HG03039 (cell line): Measurements from ENCODE around the gene DPCD.
A peak's percentile ranks its signal among the peaks of the same experiment; 100 is the strongest.

ENCODE experiments used
- ATAC-seq: cut with Tn5 transposase; IDR thresholded peaks from one replicate; pipeline ENCODE4 v1.9.1; 2021; ENCODE audit warnings: mild to moderate bottlenecking, moderate library complexity; ENCODE audit not compliant: unreplicated experiment

Gene DPCD

GRCh38 chr10:101567165-101568006 is 20.7 kb upstream of the DPCD start:
- no peak for ATAC-seq

GRCh38 chr10:101568054-101568745 is 19.9 kb upstream of the DPCD start:
- ATAC-seq = no peak

- no peak for ATAC-seq
These were observed 18.8 kb upstream of the DPCD start for GRCh38 chr10:101569323-101569621.

- peak; percentile 63 for ATAC-seq
These were observed 18.3 kb upstream of the DPCD start for GRCh38 chr10:101569622-101570427.

DNA sequence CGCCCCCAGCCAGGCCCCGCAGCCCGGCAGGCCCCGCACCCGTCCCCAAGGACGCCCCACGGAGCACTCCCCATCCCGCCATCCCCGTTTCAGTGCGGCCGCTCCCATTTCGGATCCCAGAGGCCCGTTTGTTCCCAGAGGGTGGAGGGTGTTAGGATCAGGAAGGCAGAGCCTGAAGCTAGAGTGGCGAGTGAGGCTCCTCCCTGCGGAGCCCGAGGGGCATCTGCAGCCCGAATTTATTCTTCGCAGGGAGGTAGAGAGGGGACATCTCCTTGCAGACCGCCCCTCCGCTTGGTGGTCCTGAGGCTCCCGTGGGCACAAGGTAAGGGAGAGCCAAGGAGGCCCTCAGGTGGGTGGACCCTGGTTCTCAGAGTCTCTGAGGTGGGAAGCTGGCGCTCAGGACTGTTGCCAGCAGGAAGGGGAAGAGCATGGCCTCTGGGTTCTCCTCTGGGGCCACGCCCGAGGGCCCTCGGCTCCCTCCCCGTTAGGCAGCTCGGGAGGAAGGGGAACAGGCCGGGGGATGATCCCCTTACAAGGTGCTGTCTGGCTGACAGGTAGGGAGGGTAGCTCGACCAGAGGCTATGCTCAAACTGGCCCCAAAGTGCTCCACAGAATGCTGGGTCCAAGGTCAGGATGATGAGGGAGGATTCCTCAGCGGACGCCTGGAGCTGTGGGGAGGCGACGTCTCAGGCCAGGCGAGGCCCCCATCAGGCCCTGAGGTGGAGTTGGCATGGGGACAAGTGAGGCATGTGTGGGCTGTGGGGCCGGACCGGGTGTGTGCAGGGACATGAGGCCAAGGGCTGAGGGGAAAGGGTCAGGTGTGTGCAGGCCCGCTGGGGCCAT is 17.5 kb upstream of the DPCD start:
- ATAC-seq = peak; percentile 7

GRCh38 chr10:101571271-101571925 is 16.7 kb upstream of the DPCD start:
- no peak for ATAC-seq

DNA sequence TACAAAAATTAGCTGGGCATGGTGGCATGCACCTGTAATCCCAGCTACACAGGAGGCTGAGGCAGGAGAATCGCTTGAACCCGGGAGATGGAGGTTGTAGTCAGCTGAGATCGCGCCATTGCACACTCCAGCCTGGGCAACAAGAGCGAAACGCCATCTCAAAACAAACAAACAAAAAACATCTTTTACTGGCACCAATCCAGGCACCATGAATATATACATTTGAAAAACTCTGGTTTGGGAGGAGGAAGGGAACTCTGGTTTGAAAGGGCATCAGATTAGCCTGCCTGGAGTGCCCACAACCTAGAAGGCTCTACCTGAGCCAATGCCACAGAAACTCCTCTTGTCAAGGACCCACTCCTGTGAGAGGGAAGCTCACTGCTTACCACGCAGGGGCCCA is 16.0 kb upstream of the DPCD start:
- no peak for ATAC-seq

DNA sequence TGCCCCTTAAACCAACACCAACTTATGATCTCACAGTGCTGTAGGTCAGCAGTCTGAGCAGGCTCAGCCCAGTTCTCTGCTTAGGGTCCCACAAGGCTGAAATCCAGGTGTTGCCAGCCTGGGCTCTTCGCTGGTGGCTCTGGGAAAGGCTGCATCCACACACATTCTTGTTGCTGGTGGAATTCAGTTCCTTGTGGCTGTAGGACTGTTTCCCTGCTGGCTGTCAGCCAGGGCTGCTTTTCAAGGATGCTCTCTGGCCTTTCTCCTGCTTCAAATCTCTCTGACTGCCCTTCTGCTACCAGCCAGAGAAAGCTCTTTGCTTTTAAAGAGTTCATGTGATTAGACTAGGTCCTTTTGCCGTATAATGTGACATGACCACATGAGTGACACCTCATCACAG is 15.3 kb upstream of the DPCD start:
- ATAC-seq = no peak

GRCh38 chr10:101573885-101574753 is 14.0 kb upstream of the DPCD start:
- ATAC-seq = no peak

GRCh38 chr10:101575091-101575490 is 13.0 kb upstream of the DPCD start:
- ATAC-seq = no peak

GRCh38 chr10:101575580-101576210 is 12.4 kb upstream of the DPCD start:
- ATAC-seq = no peak

DNA sequence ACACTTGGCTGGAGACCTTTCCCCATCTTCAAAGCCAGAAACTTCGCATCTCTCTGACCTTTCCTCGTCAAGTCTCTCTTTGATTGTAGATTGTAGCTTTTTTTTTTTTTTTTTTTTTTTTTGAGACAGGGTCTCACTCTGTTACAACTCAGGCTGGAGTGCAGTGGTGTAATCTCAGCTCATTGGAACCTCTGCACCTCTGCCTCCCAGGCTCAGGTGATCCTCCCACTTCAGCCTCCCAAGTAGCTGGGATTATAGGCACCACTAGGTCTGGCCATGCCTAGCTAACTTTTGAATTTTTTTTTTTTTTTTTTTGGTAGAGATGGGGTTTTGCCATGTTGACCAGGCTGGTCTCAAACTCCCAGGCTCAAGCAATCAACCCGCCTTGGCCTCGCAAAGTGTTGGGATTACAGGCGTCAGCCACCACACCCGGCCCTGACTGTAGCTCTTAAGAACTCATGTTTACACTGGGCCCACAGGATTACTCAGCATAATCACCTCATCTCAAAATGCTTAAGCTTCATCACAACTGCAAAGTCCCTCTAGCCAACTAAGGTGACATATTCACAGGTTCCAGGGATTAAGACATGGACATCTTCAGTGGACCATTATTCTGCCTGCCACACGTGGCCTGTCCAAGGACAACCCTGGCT is 11.8 kb upstream of the DPCD start:
- ATAC-seq = no peak

- no peak for ATAC-seq
These were observed 10.8 kb upstream of the DPCD start for GRCh38 chr10:101577121-101577871.

DNA sequence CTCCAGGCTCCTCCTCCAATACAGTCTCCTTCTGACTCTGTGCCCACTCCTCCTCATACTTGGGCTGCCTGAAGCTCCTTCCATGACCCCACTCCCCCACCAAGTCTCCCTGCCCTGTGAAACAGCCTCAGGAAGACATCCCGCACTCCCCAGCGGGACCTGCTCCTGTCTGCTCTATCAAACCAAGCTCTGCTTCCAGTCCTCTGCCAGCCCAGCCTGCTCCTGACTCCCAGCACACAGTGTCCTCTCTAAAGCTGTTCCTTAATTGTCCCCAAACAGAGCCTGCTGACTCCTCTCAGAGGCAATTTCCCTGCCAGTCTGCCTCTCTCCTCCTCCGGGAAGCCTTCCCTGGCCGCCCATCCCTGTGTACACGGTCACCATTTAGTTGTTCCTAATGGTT is 9.9 kb upstream of the DPCD start:
- no peak for ATAC-seq

GRCh38 chr10:101578803-101579515 is 9.2 kb upstream of the DPCD start:
- no peak for ATAC-seq

DNA sequence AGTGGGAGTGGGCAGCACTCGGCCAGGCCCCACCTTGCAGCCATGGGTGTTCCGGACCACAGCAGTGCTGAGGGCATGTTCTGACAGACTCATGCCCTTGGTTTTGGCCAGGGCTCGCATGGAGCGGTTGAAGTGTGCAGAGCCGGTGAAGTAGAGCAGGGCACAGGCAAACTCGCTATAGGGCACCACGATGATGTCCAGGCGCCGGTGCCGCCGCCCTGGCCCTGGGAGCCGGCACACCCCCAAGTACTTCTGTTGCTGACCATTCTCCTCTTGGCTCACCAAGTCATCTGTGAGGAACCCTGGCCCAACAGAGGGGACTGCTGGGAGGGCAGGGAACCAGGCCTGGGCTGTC is 8.6 kb upstream of the DPCD start:
- no peak for ATAC-seq
